DMS 273 treated with DMSO at 0.1 percent for 48 hours (cell line): Measurements from ENCODE around the gene MAP6.

Experiments
- DNase-seq: peaks from one replicate; lab custom pipeline; 2025; lab: John Stamatoyannopoulos, UW

Gene MAP6

GRCh38 chr11:75567971-75568370 lies 100.9 kb downstream of the MAP6 start:
- DNase-seq = no peak

GRCh38 chr11:75566763-75567279 lies 102.0 kb downstream of the MAP6 start:
- no peak for DNase-seq

- no peak for DNase-seq
Observed at GRCh38 chr11:75565916-75566762, 102.7 kb downstream of the MAP6 start.

- DNase-seq = no peak
Observed at GRCh38 chr11:75565221-75565814, 103.5 kb downstream of the MAP6 start.

- no peak for DNase-seq
Observed at GRCh38 chr11:75563978-75564552, 104.8 kb downstream of the MAP6 start.

GRCh38 chr11:75563501-75563977 lies 105.3 kb downstream of the MAP6 start:
- DNase-seq = no peak

- DNase-seq = no peak
Observed at GRCh38 chr11:75562836-75563484, 105.9 kb downstream of the MAP6 start.

GRCh38 chr11:75562048-75562835 lies 106.6 kb downstream of the MAP6 start, which contains the start of gene SERPINH1:
TSS of gene SERPINH1 (plus strand) at chr11:75562253. CDS start at chr11:75566350, 4,097 bp downstream.
- peak; percentile 58 for DNase-seq

GRCh38 chr11:75561426-75562047 lies 107.3 kb downstream of the MAP6 start:
- no peak for DNase-seq

- no peak for DNase-seq
Observed at GRCh38 chr11:75560644-75561043, 108.2 kb downstream of the MAP6 start.

- no peak for DNase-seq
Observed at GRCh38 chr11:75558939-75559843, 109.6 kb downstream of the MAP6 start.

GRCh38 chr11:75557666-75558494 lies 111.0 kb downstream of the MAP6 start:
- no peak for DNase-seq

GRCh38 chr11:75556275-75556674 lies 112.6 kb downstream of the MAP6 start:
- DNase-seq = no peak

GRCh38 chr11:75555079-75555811 lies 113.6 kb downstream of the MAP6 start:
- no peak for DNase-seq

GRCh38 chr11:75554258-75555022 lies 114.4 kb downstream of the MAP6 start:
- peak; percentile 91 for DNase-seq

GRCh38 chr11:75553889-75554257 lies 115.0 kb downstream of the MAP6 start:
- DNase-seq = no peak

GRCh38 chr11:75553182-75553581 lies 115.7 kb downstream of the MAP6 start:
- DNase-seq = no peak
